GM10248 (cell line): Measurements from ENCODE around the gene UEVLD.
A peak's percentile ranks its signal among the peaks of the same experiment; 100 is the strongest.

Source experiments
- CTCF ChIA-PET: fragments of 300-600 bp; sonication (Branson Sonifier 250); formaldehyde crosslinking; extraction: SDS; loops from one replicate; lab custom pipeline; 2021; ENCODE audit warnings: antibody characterized with exemption; lab: Yijun Ruan, JAX
- POLR2A ChIA-PET: fragments of 350-650 bp; sonication (Branson Sonifier 250); formaldehyde crosslinking; extraction: SDS; loops from one replicate; lab custom pipeline; 2020; ENCODE audit warnings: antibody characterized with exemption; lab: Yijun Ruan, JAX
- DNase-seq: peaks from one replicate; pipeline ENCODE4 v3.0.0; 2012; ENCODE audit errors: extremely low spot score
- CTCF ChIP-seq: IDR thresholded peaks from 2 replicates; pipeline ENCODE4 v1.5.1; 2012; ENCODE audit warnings: mild to moderate bottlenecking, low read depth; ENCODE audit errors: extremely low read depth, missing control alignments, control extremely low read depth

Gene UEVLD

DNA sequence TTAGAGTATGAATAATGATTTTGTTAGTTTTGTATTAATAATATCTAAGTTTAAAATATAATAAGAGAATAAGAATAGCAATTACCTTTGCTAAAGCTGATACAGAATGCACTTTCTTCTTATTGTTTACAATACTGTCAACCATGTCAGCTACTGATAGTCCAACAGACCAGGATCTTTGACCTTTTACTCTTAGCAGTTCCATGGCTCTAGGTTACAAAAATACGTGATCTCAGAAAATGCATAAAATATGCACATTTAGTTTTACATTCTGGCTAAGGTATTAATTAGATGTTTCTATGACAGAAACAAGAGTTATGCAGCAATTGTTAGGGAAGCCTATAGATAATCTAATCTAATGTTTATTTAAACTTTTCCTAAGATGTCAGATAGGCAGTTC, 54.3 kb downstream of the UEVLD start:
- no peak for TF ChIP-seq CTCF
- POLR2A ChIA-PET, result no interaction called here
- CTCF ChIA-PET, result interaction anchor here (1.5 to 1.9 kb wide), 3 partner anchors 194 to 290 kb away, joined by 3 to 6 read pairs (median 4); no protein-coding TSS in a partner anchor
- DNase-seq, result no peak

- DNase-seq, result no peak
- TF ChIP-seq CTCF, result no peak
- ChIA-PET CTCF (interaction anchor here (2.7 kb wide), 1 partner anchor 7 kb away, joined by 10 read pairs; no protein-coding TSS in a partner anchor), POLR2A (interaction anchor here (0.7 kb wide), 1 partner anchor 98 kb away, joined by 3 read pairs; no protein-coding TSS in a partner anchor)
Observed at GRCh38 chr11:18533365-18533764, 55.2 kb downstream of the UEVLD start.

- CTCF ChIA-PET, result interaction anchor here (0.9 to 2.7 kb wide), 4 partner anchors 13 to 284 kb away, joined by 3 to 12 read pairs (median 4); no protein-coding TSS in a partner anchor
- TF ChIP-seq CTCF, result no peak
- POLR2A ChIA-PET, result interaction anchor here (1.6 kb wide), 1 partner anchor 134 kb away, joined by 7 read pairs; the partner anchor contains the start of gene LDHA
- no peak for DNase-seq
Observed at GRCh38 chr11:18527512-18527911, 61.0 kb downstream of the UEVLD start.

- no peak for TF ChIP-seq CTCF
- peak; percentile 94 for DNase-seq
- ChIA-PET CTCF (interaction anchor here (0.7 to 2.7 kb wide), 8 partner anchors 14 to 356 kb away, joined by 3 to 12 read pairs (median 3); no protein-coding TSS in a partner anchor), POLR2A (interaction anchor here (0.6 to 1.6 kb wide), 4 partner anchors 10 to 133 kb away, joined by 3 to 7 read pairs (median 4); partner anchors contain the start of gene LDHA)
Observed at GRCh38 chr11:18526521-18527296, 61.8 kb downstream of the UEVLD start, which contains the start of gene TSG101. TSS of gene TSG101 (minus strand) at chr11:18526942. CDS start at chr11:18526816, 126 bp downstream.

DNA sequence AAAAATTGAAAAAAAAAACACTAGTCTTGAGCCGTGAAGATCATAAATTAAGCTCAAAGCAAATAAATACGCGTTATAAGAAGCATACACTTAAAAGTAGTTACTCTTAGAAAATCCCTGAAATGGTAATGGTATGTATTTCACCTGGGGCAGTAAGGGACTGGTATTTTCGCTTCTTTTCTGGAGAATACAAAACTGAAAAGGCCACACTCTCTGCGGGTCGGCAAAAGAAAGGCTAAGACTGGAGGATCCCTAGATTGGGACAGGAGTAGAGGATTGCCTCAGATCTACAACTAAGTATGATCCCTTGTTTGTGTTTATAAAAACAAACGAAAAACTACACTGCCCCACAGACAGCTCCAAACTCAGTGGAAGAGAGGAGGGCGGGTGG, 62.4 kb downstream of the UEVLD start:
- TF ChIP-seq CTCF, result no peak
- POLR2A ChIA-PET, result interaction anchor here (0.6 to 1.6 kb wide), 4 partner anchors 10 to 132 kb away, joined by 3 to 7 read pairs (median 4); partner anchors contain the start of gene LDHA
- CTCF ChIA-PET, result interaction anchor here (0.7 to 2.7 kb wide), 8 partner anchors 13 to 355 kb away, joined by 3 to 12 read pairs (median 3); no protein-coding TSS in a partner anchor

GRCh38 chr11:18524248-18524647, 64.3 kb downstream of the UEVLD start:
- no peak for TF ChIP-seq CTCF
- ChIA-PET POLR2A (interaction anchor here (1.2 kb wide), 1 partner anchor 129 kb away, joined by 3 read pairs; no protein-coding TSS in a partner anchor), CTCF (interaction anchor here (1.1 to 2.5 kb wide), 4 partner anchors 16 to 183 kb away, joined by 3 to 6 read pairs (median 4); no protein-coding TSS in a partner anchor)
- DNase-seq, result no peak

More for the DNA sequence above, 62.4 kb downstream of the UEVLD start:
- no peak for DNase-seq
